HG03139 (cell line): ENCODE results near the gene VPS37D.

Source experiments
- ATAC-seq: cut with Tn5 transposase; IDR thresholded peaks from one replicate; pipeline ENCODE4 v1.9.1; 2021; ENCODE audit not compliant: unreplicated experiment

Gene VPS37D

GRCh38 chr7:73678862-73679261 lies 11.2 kb downstream of the VPS37D start:
- ATAC-seq, result no peak

GRCh38 chr7:73679709-73680108 lies 12.1 kb downstream of the VPS37D start:
- no peak for ATAC-seq

GRCh38 chr7:73680501-73680900 lies 12.9 kb downstream of the VPS37D start:
- ATAC-seq, result no peak

- ATAC-seq, result no peak
These were observed 13.4 kb downstream of the VPS37D start for GRCh38 chr7:73681031-73681430.

- no peak for ATAC-seq
These were observed 15.1 kb downstream of the VPS37D start for GRCh38 chr7:73682745-73683055.

GRCh38 chr7:73683056-73683787 lies 15.6 kb downstream of the VPS37D start, which contains the start of the genes BUD23 and DNAJC30:
TSS of gene BUD23 (plus strand) at chr7:73683597. CDS start at chr7:73683626, 29 bp downstream.
TSS of gene DNAJC30 (minus strand) at chr7:73683453. CDS start at chr7:73683423, 30 bp downstream.
- ATAC-seq, result peak; percentile 86

GRCh38 chr7:73683788-73684693 lies 16.4 kb downstream of the VPS37D start:
- peak; percentile 5 for ATAC-seq

- ATAC-seq, result no peak
These were observed 17.7 kb downstream of the VPS37D start for GRCh38 chr7:73685311-73685710.

GRCh38 chr7:73688288-73688687 lies 20.7 kb downstream of the VPS37D start:
- ATAC-seq, result no peak

- no peak for ATAC-seq
These were observed 23.0 kb downstream of the VPS37D start for GRCh38 chr7:73690646-73691045.

- ATAC-seq, result no peak
These were observed 28.7 kb downstream of the VPS37D start for GRCh38 chr7:73696372-73696771.

- ATAC-seq, result no peak
These were observed 30.8 kb downstream of the VPS37D start for GRCh38 chr7:73698410-73698809.

- ATAC-seq, result no peak
These were observed 31.9 kb downstream of the VPS37D start for GRCh38 chr7:73699370-73700068.

- ATAC-seq, result no peak
These were observed 32.4 kb downstream of the VPS37D start for GRCh38 chr7:73700069-73700423.

GRCh38 chr7:73700581-73701134 lies 33.0 kb downstream of the VPS37D start:
- ATAC-seq, result no peak

- ATAC-seq, result no peak
These were observed 33.8 kb downstream of the VPS37D start for GRCh38 chr7:73701357-73701995.

GRCh38 chr7:73702226-73702625 lies 34.6 kb downstream of the VPS37D start:
- ATAC-seq, result no peak

GRCh38 chr7:73702665-73703064 lies 35.0 kb downstream of the VPS37D start:
- no peak for ATAC-seq

- ATAC-seq, result no peak
These were observed 35.6 kb downstream of the VPS37D start for GRCh38 chr7:73703225-73703624.

- ATAC-seq, result no peak
These were observed 36.4 kb downstream of the VPS37D start for GRCh38 chr7:73703757-73704639.
